Neural crest cell (in vitro differentiated cells): Measurements from ENCODE around the gene DOK3. TPM values are rescaled to one million over a fixed set of nuclear protein-coding genes. Genes with fewer than 3 reads are reported as not detected.

Source experiments
- DNase-seq: peaks from one replicate; pipeline ENCODE4 v3.0.0; 2021; ENCODE audit warnings: low read depth, mixed read lengths, low spot score
- H3K27ac Mint-ChIP-seq: one replicate; pipeline ENCODE4 v1.8.0; 2021; ENCODE audit warnings: mild to moderate bottlenecking, mixed read lengths; ENCODE audit not compliant: unreplicated experiment
- H3K27me3 Mint-ChIP-seq: 2 replicates; pipeline ENCODE4 v1.8.0; 2021; ENCODE audit warnings: low read depth, mild to moderate bottlenecking, mixed read lengths
- H3K36me3 Mint-ChIP-seq: 2 replicates; pipeline ENCODE4 v1.8.0; 2021; ENCODE audit warnings: low read depth, mild to moderate bottlenecking, mixed read lengths
- H3K4me1 Mint-ChIP-seq: 2 replicates; pipeline ENCODE4 v1.8.0; 2021; ENCODE audit warnings: mixed read lengths
- H3K4me3 Mint-ChIP-seq: one replicate; pipeline ENCODE4 v1.8.0; 2021; ENCODE audit warnings: mild to moderate bottlenecking, mixed read lengths
- H3K9me3 Mint-ChIP-seq: 2 replicates; pipeline ENCODE4 v1.8.0; 2021; ENCODE audit warnings: mixed read lengths
- total RNA-seq: library from RNA; stranded (reverse); gene quantifications from 2 replicates; pipeline ENCODE4 v1.2.1, GENCODE V29; 2021
- TF ChIP-seq, protein P1 (sequence below): fragments of 200-600 bp; sonication (generic); conservative IDR thresholded peaks from 2 replicates; pipeline ENCODE4 v1.5.0; 2021; ENCODE audit warnings: antibody characterized with exemption, mild to moderate bottlenecking

The DOK3 gene
- total RNA-seq, 1 donor from 2014 or later, result 11.4 TPM

- H3K9me3 Mint-ChIP-seq, result no peaks in the 10 kb centered on the region
- TF ChIP-seq, protein P1, sequence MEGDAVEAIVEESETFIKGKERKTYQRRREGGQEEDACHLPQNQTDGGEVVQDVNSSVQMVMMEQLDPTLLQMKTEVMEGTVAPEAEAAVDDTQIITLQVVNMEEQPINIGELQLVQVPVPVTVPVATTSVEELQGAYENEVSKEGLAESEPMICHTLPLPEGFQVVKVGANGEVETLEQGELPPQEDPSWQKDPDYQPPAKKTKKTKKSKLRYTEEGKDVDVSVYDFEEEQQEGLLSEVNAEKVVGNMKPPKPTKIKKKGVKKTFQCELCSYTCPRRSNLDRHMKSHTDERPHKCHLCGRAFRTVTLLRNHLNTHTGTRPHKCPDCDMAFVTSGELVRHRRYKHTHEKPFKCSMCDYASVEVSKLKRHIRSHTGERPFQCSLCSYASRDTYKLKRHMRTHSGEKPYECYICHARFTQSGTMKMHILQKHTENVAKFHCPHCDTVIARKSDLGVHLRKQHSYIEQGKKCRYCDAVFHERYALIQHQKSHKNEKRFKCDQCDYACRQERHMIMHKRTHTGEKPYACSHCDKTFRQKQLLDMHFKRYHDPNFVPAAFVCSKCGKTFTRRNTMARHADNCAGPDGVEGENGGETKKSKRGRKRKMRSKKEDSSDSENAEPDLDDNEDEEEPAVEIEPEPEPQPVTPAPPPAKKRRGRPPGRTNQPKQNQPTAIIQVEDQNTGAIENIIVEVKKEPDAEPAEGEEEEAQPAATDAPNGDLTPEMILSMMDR, result no peak
- H3K4me3 Mint-ChIP-seq, result peak overlapping the region; percentile 91
- H3K4me1 Mint-ChIP-seq, result peaks cover 61% of the 10 kb centered on the region
- H3K27me3 Mint-ChIP-seq, result peaks cover 23% of the 10 kb centered on the region
- no peak for DNase-seq
- H3K36me3 Mint-ChIP-seq, result peaks cover 22% of the 10 kb centered on the region
- H3K27ac Mint-ChIP-seq, result peak overlapping the region; percentile 93
These were observed 36.9 kb downstream of the DOK3 start for GRCh38 chr5:177472460-177473442.

DNA sequence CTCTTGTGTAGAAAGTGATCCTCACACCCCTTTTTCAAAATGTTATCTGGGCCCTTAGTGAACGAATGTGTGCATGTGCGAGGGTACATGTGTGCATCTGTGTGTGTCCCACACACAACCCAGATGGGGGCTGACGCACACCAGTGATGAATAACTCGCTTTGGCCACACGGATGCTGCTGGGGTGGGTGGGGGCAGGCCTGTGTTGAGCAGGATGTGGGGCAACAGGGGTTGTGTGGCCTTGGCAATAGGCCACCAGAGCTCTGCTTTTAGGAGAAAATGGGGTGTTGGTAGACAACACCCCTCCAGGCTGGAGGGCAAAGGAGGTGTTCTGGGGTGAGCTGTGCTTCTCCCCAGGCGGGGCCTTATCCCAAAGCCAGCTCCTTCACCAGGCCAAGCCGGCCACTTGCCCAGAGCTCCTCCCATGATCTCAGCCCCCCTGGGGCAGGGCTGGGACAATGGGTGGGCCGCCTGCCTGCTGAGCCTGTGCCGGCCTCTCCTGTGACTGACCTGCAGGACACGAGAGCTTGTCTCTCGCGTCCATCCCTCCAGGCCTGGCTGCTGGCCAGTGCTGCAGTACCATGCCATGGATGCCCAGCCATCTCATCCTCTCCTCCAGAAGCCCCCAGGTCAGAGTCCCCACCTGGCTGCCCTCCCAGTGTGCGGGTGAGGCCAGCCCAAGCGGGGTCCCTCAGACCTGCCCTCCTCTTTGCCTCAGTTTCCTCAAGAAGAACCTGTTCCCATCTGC lies 37.8 kb downstream of the DOK3 start:
- Mint-ChIP-seq H3K27me3 (peaks cover 21% of the 10 kb centered on the region), H3K27ac (peak overlapping the region; percentile 93), H3K9me3 (no peaks in the 10 kb centered on the region), H3K36me3 (peaks cover 30% of the 10 kb centered on the region), H3K4me1 (peaks cover 58% of the 10 kb centered on the region), H3K4me3 (peak overlapping the region; percentile 91)
- DNase-seq, result no peak
- TF ChIP-seq, protein P1, result no peak

- Mint-ChIP-seq H3K4me3 (peak overlapping the region; percentile 91), H3K9me3 (no peaks in the 10 kb centered on the region), H3K27ac (peak overlapping the region; percentile 19), H3K4me1 (peaks cover 52% of the 10 kb centered on the region), H3K27me3 (peaks cover 21% of the 10 kb centered on the region), H3K36me3 (peaks cover 31% of the 10 kb centered on the region)
- TF ChIP-seq, protein P1, result no peak
- DNase-seq, result no peak
These were observed 38.7 kb downstream of the DOK3 start for GRCh38 chr5:177470759-177471536.

DNA sequence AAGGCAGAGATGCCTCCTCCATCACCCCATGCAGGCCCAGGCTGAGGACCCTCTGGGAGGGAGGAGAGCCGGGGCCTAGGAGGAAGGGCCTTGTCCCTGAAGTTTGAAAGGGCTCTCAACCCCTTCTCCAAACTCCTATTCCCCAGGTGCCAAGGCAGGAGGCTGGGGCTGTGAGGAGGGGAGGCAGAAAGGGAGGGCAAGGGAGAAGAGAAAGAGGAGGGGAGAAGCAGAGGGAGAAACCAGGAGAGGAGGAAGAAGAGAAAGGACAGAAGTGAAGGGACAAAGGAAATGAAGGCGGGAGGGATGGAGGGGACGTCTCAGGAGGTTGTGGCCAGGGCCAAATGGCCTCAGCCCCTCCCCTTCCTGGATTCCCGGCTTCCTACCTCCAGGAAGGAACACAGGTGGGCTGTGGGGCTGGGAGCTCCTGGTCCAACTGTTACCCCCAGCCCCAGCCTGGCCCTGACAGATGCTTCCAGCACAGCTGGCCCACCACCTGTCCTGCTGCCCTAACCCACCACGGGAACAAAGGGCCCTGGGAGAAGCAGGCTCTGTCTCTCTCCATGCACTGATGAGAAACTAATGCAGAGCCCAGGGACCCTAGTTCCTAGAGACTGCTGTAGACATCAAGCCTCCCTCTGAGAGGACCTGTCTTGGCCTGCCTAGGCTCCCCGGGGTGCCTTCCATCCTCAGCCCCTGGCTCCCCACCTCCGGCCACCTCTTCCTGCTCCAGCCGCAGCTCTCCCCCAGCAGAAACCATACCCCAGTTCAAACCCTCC lies 39.7 kb downstream of the DOK3 start:
- DNase-seq, result no peak
- H3K4me1 Mint-ChIP-seq, result peaks cover 47% of the 10 kb centered on the region
- H3K4me3 Mint-ChIP-seq, result peak overlapping the region; percentile 91
- H3K36me3 Mint-ChIP-seq, result peaks cover 40% of the 10 kb centered on the region
- peaks cover 4% of the 10 kb centered on the region for H3K9me3 Mint-ChIP-seq
- TF ChIP-seq, protein P1, result no peak
- peak overlapping the region; percentile 88 for H3K27ac Mint-ChIP-seq
- peaks cover 17% of the 10 kb centered on the region for H3K27me3 Mint-ChIP-seq
